NCI-H2171 (cell line): ENCODE data around the gene CTAGE9.
"Not testable (repeated sequence)": the region's sequence is repeated elsewhere in the genome, so short reads cannot be mapped to it uniquely, and the experiment has no call there.

Source experiments
- DNase-seq: peaks from one replicate; lab custom pipeline; 2025; lab: John Stamatoyannopoulos, UW

The CTAGE9 gene, protein sequence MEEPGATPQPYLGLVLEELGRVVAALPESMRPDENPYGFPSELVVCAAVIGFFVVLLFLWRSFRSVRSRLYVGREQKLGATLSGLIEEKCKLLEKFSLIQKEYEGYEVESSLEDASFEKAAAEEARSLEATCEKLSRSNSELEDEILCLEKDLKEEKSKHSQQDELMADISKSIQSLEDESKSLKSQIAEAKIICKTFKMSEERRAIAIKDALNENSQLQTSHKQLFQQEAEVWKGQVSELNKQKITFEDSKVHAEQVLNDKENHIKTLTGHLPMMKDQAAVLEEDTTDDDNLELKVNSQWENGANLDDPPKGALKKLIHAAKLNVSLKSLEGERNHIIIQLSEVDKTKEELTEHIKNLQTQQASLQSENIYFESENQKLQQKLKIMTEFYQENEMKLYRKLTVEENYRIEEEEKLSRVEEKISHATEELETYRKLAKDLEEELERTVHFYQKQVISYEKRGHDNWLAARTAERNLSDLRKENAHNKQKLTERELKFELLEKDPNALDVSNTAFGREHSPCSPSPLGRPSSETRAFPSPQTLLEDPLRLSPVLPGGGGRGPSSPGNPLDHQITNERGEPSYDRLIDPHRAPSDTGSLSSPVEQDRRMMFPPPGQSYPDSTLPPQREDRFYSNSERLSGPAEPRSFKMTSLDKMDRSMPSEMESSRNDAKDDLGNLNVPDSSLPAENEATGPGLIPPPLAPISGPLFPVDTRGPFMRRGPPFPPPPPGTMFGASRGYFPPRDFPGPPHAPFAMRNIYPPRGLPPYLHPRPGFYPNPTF

DNA sequence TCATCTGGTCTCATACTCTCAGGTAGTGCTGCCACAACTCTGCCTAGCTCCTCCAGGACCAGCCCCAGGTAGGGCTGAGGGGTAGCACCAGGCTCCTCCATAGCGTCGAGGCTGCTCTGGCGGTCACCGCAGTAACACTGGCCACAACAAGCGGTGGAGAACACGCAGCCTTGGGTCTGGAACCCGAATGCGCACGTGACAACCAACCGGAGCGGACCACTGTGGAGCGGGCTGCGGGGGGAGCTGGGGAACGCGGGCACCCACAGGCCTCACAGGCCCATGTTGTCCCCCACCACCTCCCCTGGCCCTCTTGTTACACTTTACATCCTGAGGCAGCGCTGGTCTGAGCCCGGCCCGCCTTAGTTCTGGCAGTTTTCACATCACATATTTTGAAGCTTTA is at the start of gene CTAGE9:
Gene CTAGE9, minus strand, starts transcription at position 101 of the 400 bp plus-strand sequence. Its CDS starts 0 bp downstream, at position 101.
- not testable (repeated sequence) for DNase-seq

GRCh38 chr6:131758920-131759319 is 48.1 kb upstream of the CTAGE9 start:
- DNase-seq, result no peak

GRCh38 chr6:131756039-131756438 is 45.2 kb upstream of the CTAGE9 start:
- DNase-seq, result no peak

GRCh38 chr6:131755597-131755996 is 44.8 kb upstream of the CTAGE9 start:
- no peak for DNase-seq

DNA sequence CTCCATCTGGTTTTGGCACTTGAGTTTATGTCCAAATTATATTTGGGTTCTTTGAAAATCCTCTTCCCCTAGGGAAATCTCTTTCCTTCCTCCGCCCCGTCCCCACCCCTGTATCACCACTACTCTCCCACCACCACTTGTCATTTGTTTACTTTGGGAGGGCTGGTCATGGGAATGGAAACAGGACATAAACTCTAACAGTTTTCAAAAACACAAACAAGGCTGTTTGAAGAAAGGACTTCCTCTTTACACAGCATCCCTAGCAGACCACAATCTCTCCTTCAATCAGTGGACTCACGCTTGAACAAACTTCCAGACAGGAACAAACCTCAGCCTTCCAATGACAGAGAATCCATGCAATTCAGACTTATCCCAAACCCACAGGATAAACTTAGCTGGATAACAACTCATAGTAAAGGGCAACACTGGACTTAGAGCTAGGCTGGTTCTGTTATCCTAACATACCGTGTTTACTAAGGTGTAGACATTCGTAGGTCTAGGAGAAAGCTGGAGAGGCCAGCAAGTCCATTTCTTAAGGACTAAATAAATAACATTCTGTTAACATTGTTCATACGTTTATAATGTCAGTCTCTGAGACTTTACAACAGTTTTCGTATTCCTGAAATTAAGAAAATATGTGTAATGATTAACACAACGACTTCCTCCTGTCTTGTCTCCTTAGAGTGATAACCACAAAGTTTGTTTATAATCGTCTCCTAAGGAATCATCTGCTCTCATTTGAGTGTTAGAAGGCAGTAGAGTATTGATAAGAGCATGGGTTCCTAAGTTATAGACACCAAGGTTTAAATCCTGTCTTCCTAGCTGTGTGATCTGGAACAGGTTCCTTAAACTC is 44.1 kb upstream of the CTAGE9 start:
- DNase-seq, result no peak

DNA sequence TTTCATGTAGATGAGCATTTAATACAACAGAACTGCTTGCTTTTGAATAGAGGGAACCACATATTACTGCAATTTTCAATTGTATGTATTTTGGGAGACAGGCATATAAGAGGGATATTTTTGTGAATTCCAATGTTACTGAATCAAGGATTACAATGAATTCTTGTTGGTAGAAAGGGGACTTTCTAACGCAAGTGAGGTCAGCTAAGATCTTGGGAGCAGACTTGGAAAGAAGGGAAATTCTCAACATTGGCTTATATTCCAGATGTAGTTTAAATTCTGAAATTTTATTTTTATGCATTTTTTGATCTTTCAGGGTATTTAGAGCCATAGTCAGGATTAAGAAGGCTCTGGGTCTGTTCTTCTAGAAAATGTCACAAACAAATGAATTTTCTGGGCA is 43.3 kb upstream of the CTAGE9 start:
- no peak for DNase-seq

GRCh38 chr6:131751012-131751715 is 40.3 kb upstream of the CTAGE9 start:
- DNase-seq, result not testable (repeated sequence)

GRCh38 chr6:131749023-131749422 is 38.2 kb upstream of the CTAGE9 start:
- DNase-seq, result no peak

- DNase-seq, result no peak
Measured at GRCh38 chr6:131747821-131748353, 37.1 kb upstream of the CTAGE9 start.

- no peak for DNase-seq
Measured at GRCh38 chr6:131745476-131745875, 34.7 kb upstream of the CTAGE9 start.

- DNase-seq, result no peak
Measured at GRCh38 chr6:131744432-131745287, 33.8 kb upstream of the CTAGE9 start.

DNA sequence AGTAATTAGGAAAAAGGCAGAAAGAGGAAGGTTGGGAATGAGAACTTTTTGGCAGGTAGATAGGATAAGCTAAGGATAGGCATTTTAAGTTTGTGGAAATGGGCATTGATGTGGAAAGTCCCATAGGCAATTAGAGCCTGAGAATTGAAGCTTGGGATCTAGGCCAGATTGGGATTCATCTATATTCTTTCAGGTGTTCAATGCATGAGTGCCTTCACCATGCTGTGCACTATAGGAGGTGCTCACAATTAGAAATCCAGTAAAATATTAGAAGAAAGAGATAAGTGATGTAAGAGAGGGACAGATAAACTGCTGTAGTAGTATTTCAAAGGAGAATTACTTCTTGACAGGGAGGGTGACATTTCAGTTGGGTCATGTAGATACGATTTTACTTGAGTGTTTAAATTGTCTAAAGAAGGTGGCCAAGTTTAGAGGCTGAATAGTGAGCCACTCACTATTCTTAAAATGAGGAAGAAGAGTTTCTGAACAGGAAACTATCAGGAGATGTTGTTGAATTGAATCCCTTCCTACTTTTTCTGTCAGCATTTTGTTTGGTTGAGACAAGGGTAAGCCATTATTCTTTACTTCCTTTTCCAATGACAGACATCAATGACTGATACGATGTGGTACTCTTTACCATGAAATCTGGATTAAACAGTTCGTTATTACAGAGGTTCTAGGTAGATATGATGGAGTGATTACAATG is 31.0 kb upstream of the CTAGE9 start:
- no peak for DNase-seq

GRCh38 chr6:131740161-131740560 is 29.3 kb upstream of the CTAGE9 start:
- DNase-seq, result no peak

- no peak for DNase-seq
Measured at GRCh38 chr6:131739136-131739535, 28.3 kb upstream of the CTAGE9 start.

DNA sequence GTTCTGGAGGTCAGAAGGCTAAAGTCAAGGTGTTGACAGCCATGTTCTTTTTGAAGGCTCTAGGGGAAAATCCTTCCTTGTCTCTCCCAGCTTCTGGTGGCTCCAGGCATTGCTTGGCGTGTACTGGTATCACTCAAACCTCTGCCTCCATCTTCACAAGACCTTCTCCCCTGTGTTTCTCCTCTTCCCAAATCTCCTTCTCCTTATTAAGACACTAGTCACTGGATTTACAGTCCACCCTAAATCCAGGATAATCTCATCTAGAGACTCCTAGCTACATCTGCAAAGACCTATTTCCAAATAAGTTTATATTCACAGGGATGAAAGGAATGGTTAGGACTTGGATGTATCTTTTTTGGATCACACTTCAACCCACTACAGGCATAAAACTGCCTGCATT is 26.0 kb upstream of the CTAGE9 start:
- no peak for DNase-seq

DNA sequence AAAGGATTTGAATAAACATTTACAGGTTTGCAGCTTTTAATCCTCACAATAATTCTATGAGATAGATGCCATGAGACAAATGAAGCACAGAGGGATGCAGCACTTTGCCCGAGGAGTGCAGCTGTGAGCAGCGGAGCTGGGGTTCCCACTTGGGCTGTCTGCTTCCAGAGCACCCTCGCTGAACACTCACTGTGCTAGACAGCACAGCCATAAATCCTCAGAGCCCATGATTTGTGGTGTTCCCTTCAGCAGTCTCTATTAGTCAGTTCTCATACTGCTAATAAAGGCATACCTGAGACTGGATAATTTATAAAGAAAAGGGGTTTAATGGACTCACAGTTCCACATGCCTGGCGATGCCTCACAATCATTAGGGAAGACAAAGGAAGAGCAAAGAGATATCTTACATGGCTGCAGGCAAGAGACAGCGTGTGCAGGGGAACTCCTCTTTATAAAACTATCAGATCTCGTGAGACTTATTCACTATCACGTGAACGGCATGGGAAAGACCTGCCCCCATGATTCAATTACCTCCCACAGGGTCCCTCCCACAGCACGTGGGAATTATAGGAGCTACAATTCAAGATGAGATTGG is 25.3 kb upstream of the CTAGE9 start:
- DNase-seq, result no peak

- no peak for DNase-seq
Measured at GRCh38 chr6:131733376-131734016, 22.7 kb upstream of the CTAGE9 start.

- DNase-seq, result no peak
Measured at GRCh38 chr6:131731224-131731623, 20.4 kb upstream of the CTAGE9 start.

- no peak for DNase-seq
Measured at GRCh38 chr6:131730264-131730663, 19.4 kb upstream of the CTAGE9 start.
